ENCODE results near the gene RFPL3.

GRCh38 chr22:32341122-32341740, 16.4 kb upstream of the RFPL3 start:
- TF ChIP-seq FOXM1 (IDR thresholded peaks at IDR 0.05; ENCODE audit: borderline replicate concordance, low read depth) (no peak), YY1 (IDR thresholded peaks at IDR 0.05; ENCODE audit: low read depth) (no peak), RAD21 (IDR thresholded peaks at IDR 0.05; ENCODE audit: low read depth) (no peak), TEAD4 (IDR thresholded peaks at IDR 0.05) (no peak), TAF1 (IDR thresholded peaks at IDR 0.05; ENCODE audit: low read depth) (no peak)

Data from Ishikawa (cell line).